Glomerular visceral epithelial cell (primary cell): ENCODE data around the gene PRKAG1.
A peak's percentile ranks its signal among the peaks of the same experiment; 100 is the strongest.

Source experiments
- DNase-seq: peaks from one replicate; pipeline ENCODE4 v3.0.0-alpha.2; 2016; ENCODE audit errors: extremely low spot score

The PRKAG1 gene

GRCh38 chr12:49049566-49050224, 31.1 kb upstream of the PRKAG1 start:
- peak; percentile 38 for DNase-seq

DNA sequence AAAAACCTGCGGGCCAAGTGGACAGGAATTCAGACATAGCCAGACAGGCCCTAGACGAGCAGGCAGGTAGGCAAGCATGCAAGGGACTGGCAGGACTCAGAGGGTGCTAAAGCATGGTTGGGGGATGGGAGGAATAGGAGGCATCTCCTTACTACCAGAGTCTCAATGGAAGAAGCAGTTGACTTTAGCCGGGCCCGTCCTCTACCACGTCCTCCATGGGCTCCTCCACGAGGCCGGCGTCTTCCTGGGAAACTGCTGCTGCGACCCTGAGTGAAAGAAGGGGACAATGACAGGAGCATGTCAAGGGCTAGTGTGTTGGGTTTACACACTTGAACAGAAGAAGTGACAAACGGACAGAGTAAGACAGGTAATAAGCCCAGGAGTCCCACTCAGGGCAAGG, 30.4 kb upstream of the PRKAG1 start:
- DNase-seq, result no peak

DNA sequence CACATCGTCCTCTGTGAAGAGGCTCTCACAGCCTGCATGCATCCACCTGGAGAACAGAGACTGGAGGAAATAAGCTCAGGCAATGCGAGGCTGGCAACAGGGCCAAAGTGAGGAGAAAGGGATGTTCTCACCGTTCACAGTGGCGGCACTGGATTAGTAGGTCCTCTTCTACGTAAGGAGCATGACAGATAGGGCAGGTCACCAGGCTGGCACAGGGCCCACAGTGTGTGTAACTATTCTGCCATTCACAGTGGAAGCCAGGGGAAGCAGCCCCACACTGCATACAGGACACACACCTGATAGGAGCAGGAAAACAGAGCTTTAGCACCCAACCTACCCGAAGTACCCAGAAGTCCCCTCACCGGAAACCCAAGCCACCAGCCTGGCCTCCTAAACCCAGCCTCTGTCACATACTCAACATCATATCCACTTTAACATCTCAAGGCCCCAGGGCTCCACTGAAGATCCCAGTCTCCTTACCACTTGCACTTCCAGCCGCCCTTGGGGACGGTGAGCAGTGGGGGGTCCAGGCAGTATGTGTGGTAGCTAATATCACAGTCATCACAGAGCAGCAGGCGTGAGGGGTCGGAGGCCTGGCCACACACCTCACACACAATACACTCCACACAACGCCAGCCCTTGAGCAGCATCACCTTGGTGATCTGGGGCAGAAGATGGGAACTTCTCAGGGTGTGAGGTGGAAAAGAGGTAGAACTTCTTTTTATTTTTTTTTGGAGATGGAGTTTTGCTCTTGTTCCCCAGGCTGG, 27.7 kb upstream of the PRKAG1 start:
- DNase-seq, result no peak

- no peak for DNase-seq
These were observed 26.1 kb upstream of the PRKAG1 start for GRCh38 chr12:49044660-49045059.

- DNase-seq, result peak; percentile 45
These were observed 25.3 kb upstream of the PRKAG1 start for GRCh38 chr12:49043856-49044258.

- DNase-seq, result no peak
These were observed 24.7 kb upstream of the PRKAG1 start for GRCh38 chr12:49043241-49043640.

- no peak for DNase-seq
These were observed 23.4 kb upstream of the PRKAG1 start for GRCh38 chr12:49041881-49042484.

DNA sequence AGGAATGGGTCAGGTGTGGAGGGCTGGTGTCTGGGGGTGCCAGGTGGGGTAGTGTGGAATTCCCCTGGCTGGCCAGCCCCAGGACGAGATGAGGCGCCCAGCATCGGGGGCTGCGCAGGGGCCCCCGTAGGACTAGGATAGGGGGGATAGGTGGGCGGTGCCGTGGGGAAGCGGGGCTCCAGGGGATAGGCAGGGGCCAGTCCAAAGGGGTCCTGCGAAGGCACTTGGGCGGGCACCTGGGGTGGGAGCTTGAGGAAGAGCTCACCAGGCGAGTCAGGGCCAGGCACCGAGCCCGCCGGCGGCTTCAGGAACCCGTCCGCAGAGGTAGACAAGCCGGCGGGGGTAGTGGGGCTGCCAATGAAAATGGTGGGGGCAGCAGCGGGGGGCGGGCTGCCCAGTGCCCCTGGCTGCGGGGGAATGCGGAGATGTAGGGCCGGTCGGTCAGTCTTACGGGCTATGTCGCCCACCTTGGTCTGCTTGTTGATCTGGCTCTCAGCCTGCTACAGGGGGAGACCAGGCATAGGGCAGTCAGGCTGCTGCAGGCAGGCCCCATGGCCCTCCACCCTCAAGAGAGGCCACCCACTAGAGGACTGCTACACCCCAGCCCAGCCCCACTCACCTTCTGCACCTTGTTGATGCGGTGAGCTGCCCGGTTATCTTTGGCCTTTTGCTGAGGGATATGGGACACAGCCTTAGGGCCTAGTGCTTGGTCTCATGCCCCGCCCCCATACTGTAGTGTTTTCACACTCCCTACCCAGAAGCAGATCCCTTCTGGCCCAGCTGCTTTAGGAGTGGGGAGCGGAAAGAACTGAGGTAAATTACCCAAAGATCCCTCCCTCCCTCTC, 22.7 kb upstream of the PRKAG1 start:
- DNase-seq, result no peak

DNA sequence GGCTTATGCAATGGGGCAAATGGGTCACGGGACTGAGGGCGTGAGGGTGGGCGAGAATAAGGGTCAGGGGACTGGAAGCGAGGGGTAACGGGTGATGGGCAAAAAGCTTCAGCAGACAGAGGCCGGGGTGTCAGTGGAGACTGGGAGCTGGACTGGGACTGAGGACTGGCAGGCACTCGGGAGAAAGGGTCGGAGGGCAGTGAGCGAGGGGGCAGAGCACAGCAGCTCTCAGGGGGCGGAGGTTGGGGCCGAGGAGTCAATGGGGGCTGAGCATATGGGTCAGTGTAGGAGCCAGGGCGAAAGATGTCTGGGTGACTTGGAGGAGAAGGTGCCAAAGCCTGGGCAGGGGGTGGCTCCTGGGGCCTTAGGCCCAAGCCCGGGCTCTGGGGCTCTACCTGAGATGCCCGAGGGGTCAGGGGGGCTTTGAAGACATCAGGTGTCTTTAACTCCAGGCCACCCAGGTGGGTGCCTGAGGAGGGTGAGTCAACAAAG, 21.8 kb upstream of the PRKAG1 start:
- DNase-seq, result no peak

DNA sequence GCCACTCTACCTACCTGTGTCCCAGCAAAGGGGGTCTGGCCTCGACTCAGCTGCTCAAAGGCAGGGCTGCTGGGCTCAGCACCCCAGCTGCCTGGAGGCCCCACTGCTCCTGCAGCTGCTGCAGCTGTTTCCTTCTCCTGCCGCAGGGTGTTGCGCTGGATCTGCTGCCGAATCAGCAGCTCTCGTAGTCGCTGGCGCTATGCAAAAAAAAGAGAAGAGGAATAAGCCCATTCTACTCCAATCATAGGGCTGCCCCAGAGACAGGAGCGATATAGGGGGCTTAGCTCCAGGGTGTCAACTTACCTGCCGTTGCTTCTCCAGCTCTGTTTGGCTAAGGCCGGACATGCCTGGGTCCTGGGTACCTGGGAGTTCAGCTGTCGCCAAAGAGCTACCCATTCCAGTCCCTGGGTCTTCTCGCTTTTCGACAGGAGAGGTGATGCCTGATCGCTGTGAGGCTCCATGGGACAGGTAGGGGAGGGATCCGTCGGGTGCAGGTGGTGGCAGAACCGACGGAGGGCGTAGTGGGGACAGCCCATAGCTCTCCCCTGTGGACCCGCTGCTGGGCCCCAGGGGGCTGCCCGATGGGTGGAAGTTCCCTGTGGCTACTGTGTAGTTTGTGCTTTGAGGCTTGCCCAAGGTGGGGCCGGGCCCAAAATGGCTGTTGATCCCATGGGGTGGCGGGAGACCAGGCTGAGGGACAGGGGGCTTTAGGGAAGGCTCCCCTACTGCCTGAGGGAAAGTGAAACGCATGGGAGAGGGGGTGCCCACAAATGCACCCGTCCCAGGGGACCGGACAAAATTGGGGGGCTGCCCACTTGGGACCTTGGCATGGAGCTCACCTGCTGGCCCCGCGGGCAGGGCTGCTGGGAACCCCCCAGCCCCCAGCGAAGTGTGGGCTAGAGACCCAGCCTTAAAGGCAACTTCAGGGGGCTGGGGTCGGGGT, 21.1 kb upstream of the PRKAG1 start:
- no peak for DNase-seq

DNA sequence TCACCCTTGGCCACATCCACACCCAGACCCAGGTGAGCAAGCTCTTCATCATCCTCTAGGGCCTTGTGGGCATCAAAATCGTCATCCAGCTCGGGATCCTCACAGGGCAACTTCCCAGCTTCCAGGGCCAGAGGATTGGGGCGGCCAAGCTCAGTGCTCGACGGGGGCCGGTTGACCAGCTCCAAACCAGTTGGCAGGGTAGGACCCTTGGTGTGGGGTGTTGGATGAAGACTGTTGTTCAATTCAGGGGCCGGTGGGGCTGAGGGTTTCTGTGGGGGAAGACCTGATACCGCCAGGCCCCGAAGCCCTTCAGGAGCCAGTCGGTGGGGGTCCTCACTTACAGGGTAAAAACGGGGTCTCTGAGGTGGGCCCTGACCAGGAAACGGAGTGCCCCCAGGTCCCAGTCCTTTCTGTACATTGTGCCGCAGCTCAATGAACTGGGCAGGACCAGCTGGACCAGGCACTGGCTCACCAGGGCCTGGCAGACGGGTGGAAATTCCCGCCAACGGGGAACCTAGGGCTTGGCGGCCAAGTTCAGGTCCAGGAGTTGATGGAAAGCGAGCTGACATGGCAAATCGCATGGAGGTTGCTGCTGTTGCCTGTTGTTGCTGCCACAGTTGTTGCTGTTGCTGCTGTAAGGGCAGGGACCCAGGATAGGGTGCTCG, 19.8 kb upstream of the PRKAG1 start:
- no peak for DNase-seq

- DNase-seq, result no peak
These were observed 19.3 kb upstream of the PRKAG1 start for GRCh38 chr12:49037947-49038237.

DNA sequence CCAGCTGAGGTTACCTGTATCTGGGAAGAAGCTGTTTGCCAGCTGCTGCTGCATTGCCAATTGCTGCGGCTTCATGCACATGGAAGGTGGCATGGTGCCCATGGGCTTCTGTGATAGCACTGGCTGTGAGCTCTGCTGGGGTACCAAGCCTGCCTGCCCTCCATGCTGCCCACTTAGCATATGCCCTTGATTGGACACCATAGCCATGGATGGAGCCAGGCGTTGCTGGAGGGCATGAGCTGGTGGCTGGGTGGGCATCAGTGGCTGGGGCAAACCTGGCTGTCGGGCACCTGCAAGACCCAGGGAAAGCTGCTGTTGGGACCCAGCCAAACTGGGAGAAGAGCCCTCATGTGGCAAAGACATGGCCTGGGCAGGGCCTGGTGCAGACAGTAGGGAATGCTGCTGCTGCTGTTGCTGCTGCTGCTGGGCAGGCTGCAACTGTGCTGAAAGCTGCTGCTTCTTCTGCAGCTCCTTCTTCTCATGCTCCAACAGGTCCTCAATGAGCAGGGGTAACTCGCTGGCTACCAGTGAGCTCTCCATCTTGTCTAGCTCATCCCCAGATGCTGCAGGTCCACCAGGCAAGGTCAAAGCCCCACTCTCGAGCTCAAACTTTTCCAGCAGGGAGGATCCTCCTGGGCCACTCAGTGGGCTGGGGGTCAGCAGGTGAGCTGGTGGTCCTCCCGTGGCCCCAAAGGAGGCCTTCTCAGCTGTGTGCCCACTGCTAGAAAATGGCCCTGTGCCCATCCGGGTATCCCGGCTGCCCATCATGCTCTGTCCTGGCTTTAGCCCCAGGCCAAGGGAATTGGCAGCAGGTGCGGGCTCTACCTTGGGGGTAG, 18.8 kb upstream of the PRKAG1 start:
- DNase-seq, result no peak

DNA sequence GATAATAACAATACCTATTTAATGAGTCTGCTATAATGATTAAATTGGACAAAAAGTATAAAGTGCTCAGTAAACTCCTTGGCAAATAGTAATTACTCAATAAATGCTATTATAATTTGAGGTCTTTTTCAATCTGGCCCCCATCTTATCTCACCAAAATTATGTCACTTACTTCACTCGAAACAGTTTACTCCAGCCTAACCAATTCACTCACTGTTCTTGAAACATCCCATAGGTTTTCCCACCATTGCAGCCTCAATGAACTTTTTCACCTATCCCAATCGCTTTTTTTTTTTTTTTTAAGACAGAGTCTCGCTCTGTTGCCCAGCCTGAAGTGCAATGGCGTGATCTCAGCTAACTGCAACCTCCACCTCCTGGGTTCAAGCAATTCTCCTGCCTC, 17.5 kb upstream of the PRKAG1 start:
- no peak for DNase-seq

- DNase-seq, result no peak
These were observed 15.7 kb upstream of the PRKAG1 start for GRCh38 chr12:49034286-49034622.

DNA sequence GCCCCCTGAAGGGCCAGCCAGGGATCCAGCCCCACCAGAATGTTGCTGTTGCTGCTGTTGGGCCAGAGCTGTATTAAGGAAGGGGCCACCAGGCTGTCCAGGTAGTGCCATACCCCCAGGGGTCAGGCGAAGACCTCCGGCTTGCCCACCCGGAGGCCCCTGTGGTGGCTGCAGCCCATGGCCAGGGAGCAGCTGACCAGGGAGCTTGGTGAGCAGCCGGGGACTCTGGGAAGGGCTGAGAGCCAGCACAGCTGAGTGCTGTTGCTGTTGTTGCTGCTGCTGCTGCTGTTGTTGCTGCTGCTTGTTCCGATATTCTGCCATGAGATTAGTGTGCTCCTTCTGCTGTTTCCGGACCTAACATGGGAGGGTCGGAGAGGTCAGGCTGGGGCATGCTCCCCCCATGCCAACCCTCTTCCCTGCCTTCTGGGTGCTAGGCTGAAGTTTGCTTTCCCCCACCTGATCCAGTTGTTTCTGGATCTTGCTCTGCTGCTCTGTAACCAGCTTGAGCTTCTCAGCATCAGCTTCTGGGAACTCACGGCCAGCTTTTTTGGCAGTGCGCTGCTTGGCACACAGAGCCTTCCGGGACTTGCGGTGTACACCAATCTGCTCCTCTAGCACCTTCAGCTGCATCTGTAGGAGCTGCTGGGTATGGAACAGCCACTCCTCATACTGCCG, 15.2 kb upstream of the PRKAG1 start:
- no peak for DNase-seq

- no peak for DNase-seq
These were observed 14.3 kb upstream of the PRKAG1 start for GRCh38 chr12:49032679-49033447.

DNA sequence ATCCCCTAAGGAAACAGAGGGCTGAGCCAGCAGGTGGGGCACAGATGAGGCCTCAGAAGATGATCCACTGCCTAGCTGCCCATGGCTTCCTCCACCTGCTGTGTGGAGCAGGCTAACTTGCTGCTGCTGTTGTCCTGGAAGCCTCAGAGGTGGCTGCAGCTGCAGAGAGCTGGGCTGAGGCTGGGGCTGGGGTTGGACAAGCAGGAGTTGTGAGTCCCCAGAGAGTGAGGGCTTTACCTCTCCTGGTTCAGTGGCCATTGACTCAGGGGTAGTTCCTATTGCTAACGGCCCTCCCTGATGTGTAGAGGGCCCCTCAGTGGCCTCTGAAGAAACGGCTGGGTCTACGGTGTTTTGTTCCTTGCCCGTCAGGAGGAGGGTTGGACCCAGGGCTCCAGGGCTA, 13.7 kb upstream of the PRKAG1 start:
- no peak for DNase-seq
